A673 (cell line): Measurements from ENCODE around the gene ERF. TPM values are rescaled to one million over a fixed set of nuclear protein-coding genes. Genes with fewer than 3 reads are reported as not detected.
A peak's percentile ranks its signal among the peaks of the same experiment; 100 is the strongest.

Experiments used
- BruUV-seq: library from RNA; stranded (reverse); fragments of 400-500 nt; replicated peaks from 2 replicates; lab custom pipeline; 2021; lab: Mats Ljungman, UMichigan
- CTCF ChIA-PET: fragments of 300-600 bp; sonication (Branson Sonifier 250); formaldehyde crosslinking; loops from one replicate; lab custom pipeline; 2022; ENCODE audit warnings: antibody characterized with exemption; lab: Charles Lee
- POLR2A ChIA-PET: fragments of 300-600 bp; sonication (Branson Sonifier 250); formaldehyde crosslinking; loops from one replicate; lab custom pipeline; 2022; ENCODE audit warnings: antibody characterized with exemption; ENCODE audit not compliant: low non-redundant PET; lab: Charles Lee
- DNase-seq: peaks from one replicate; pipeline ENCODE4 v3.0.0-alpha.2; 2015; ENCODE audit warnings: low spot score
- H3K27ac ChIP-seq: fragments of 200-600 bp; sonication (generic); 2 replicates; pipeline ENCODE4 v1.5.1; 2016; ENCODE audit warnings: mixed run types, low read depth, mild to moderate bottlenecking, mixed read lengths, antibody characterized with exemption, low read length; ENCODE audit not compliant: poor library complexity, severe bottlenecking
- H3K27me3 ChIP-seq: fragments of 200-600 bp; sonication (generic); replicated peaks from 2 replicates; pipeline ENCODE4 v1.6.1; 2017; ENCODE audit warnings: mixed run types, low read depth, mild to moderate bottlenecking, mixed read lengths, antibody characterized with exemption, low read length; ENCODE audit not compliant: insufficient read depth, poor library complexity
- H3K36me3 ChIP-seq: fragments of 200-600 bp; sonication (generic); 2 replicates; pipeline ENCODE4 v1.6.1; 2016; ENCODE audit warnings: mixed run types, mild to moderate bottlenecking, mixed read lengths, antibody characterized with exemption, low read length; ENCODE audit not compliant: insufficient read depth, poor library complexity, severe bottlenecking
- H3K4me1 ChIP-seq: fragments of 200-600 bp; sonication (generic); 2 replicates; pipeline ENCODE4 v1.6.1; 2017; ENCODE audit warnings: mixed run types, mild to moderate bottlenecking, mixed read lengths, antibody characterized with exemption, low read length; ENCODE audit not compliant: insufficient read depth, poor library complexity, severe bottlenecking
- H3K4me3 ChIP-seq: fragments of 200-600 bp; sonication (generic); 2 replicates; pipeline ENCODE4 v1.5.1; 2016; ENCODE audit warnings: low read depth, mixed run types, mild to moderate bottlenecking, mixed read lengths, low read length; ENCODE audit not compliant: poor library complexity, severe bottlenecking
- H3K9me3 ChIP-seq: fragments of 200-600 bp; sonication (generic); 2 replicates; pipeline ENCODE4 v1.6.1; 2016; ENCODE audit warnings: mixed run types, low read depth, mild to moderate bottlenecking, mixed read lengths, antibody characterized with exemption, low read length; ENCODE audit not compliant: poor library complexity, severe bottlenecking
- CTCF ChIP-seq: fragments of 300-800, 200-600 bp; sonication (generic); conservative IDR thresholded peaks from 2 replicates; pipeline ENCODE4 v1.5.1; 2017; ENCODE audit warnings: low read depth, mild to moderate bottlenecking, antibody characterized with exemption, low read length, moderate library complexity, mixed read lengths
- EZH2 ChIP-seq: fragments of 200-600 bp; sonication (generic); IDR thresholded peaks from 2 replicates; pipeline ENCODE4 v1.6.1; 2017; ENCODE audit warnings: borderline replicate concordance, low read depth, mild to moderate bottlenecking, mixed read lengths, antibody characterized with exemption, low read length; ENCODE audit not compliant: poor library complexity, severe bottlenecking
- intact Hi-C: fragments of 100-400 bp; cut with micrococcal nuclease; formaldehyde crosslinking; loops from one replicate; pipeline ENCODE4 v1.10.0; 2022; ENCODE audit not compliant: unreplicated experiment
- total RNA-seq: library from RNA; stranded (reverse); gene quantifications from 2 replicates; pipeline ENCODE4 v1.2.3, GENCODE V29; 2021

ERF gene
- total RNA-seq, 1 experiment from 2014 or later = 164 TPM

- H3K4me3 ChIP-seq = no peak overlapping the region
- POLR2A ChIA-PET = interaction anchor here (0.7 kb wide), 1 partner anchor 76 kb away, joined by 3 read pairs; no protein-coding TSS in a partner anchor
- intact Hi-C loops = no loop called here
- DNase-seq = no peak
- peak overlapping the region; percentile 30 for H3K27ac ChIP-seq
- H3K27me3 ChIP-seq = no peaks in the 10 kb centered on the region
- CTCF ChIA-PET = interaction anchor here (0.6 kb wide), 2 partner anchors 45 to 48 kb away, joined by 5 to 14 read pairs; no protein-coding TSS in a partner anchor
- TSS peak; percentile 39 for BruUV-seq
- H3K9me3 ChIP-seq = no peaks in the 10 kb centered on the region
- no peak for TF ChIP-seq CTCF
- TF ChIP-seq EZH2 = no peak
- H3K4me1 ChIP-seq = no peaks in the 10 kb centered on the region
- peaks cover 76% of the 10 kb centered on the region for H3K36me3 ChIP-seq
These were observed 40.4 kb upstream of the ERF start for GRCh38 chr19:42295342-42295741.

GRCh38 chr19:42294471-42295137, 39.7 kb upstream of the ERF start:
- H3K27me3 ChIP-seq = no peaks in the 10 kb centered on the region
- H3K4me1 ChIP-seq = no peaks in the 10 kb centered on the region
- POLR2A ChIA-PET = no interaction called here
- no peaks in the 10 kb centered on the region for H3K9me3 ChIP-seq
- DNase-seq = no peak
- peaks cover 76% of the 10 kb centered on the region for H3K36me3 ChIP-seq
- no peak overlapping the region for H3K27ac ChIP-seq
- CTCF ChIA-PET = interaction anchor here (0.6 kb wide), 1 partner anchor 49 kb away, joined by 5 read pairs; no protein-coding TSS in a partner anchor
- TF ChIP-seq EZH2 (no peak), CTCF (no peak)
- no TSS peak for BruUV-seq
- intact Hi-C loops = no loop called here
- no peak overlapping the region for H3K4me3 ChIP-seq

GRCh38 chr19:42293948-42294347, 39.0 kb upstream of the ERF start:
- no peak overlapping the region for H3K4me3 ChIP-seq
- no TSS peak for BruUV-seq
- H3K4me1 ChIP-seq = no peaks in the 10 kb centered on the region
- TF ChIP-seq EZH2 (no peak), CTCF (no peak)
- no peak overlapping the region for H3K27ac ChIP-seq
- peaks cover 82% of the 10 kb centered on the region for H3K36me3 ChIP-seq
- DNase-seq = no peak
- intact Hi-C loops = no loop called here
- POLR2A ChIA-PET = no interaction called here
- H3K27me3 ChIP-seq = no peaks in the 10 kb centered on the region
- no peaks in the 10 kb centered on the region for H3K9me3 ChIP-seq
- CTCF ChIA-PET = no interaction called here
